Measurements from ENCODE around the gene TRPV4. TPM values are rescaled to one million over a fixed set of nuclear protein-coding genes. Genes with fewer than 3 reads are reported as not detected.

TRPV4 gene
- total and polyA plus RNA-seq, 9 of the 15 experiments (the other 6 are each of a cell fraction or from before 2014, with no cell fraction given): 0.13 TPM; not detected in 8

DNA sequence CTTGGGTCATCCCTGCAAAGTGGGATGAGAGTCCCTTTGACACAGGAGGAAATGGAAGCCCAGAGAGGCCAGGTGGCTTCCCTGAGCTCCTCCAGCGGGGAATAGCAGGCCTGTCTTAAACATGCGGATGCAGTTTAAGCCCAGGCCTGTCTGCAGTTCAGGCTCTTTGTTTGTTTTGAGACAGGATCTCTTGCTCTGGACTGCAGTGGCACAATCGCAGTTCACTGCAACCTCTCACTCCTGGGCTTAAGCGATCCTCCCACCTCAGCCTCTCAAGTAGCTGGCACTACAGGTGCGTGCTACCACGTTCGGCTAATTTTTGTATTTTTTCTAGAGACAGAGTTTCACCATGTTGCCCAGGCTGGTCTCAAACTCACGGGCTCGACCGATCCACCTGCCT, 3.5 kb downstream of the TRPV4 start:
- 2% methylated on average over 10 of the region's 10 CpGs for WGBS (ENCODE audit: insufficient coverage, low coverage, missing lambda C conversion rate)
- no peak overlapping the region for H3K9ac ChIP-seq (ENCODE audit: insufficient read depth in 1 of 2, low read depth in 2 of 2, low read length in 2 of 2)
- DNase-seq (ENCODE audit: extremely low read depth in 1 of 4, low spot score in 3 of 4) (no peak), ATAC-seq (peak; percentile 17; the same call in 1 of the 3 replicates), FAIRE-seq (no peak)
- H2AFZ ChIP-seq (ENCODE audit: low read depth, low read length): no peak overlapping the region
- CTCF ChIA-PET (ENCODE audit: low intra/inter-chr PET ratio): no interaction called here
- no peaks in the 10 kb centered on the region for H4K20me1 ChIP-seq (replicated peaks; ENCODE audit: control insufficient read depth, insufficient read depth, low read length)
- no peak overlapping the region for H3K4me2 ChIP-seq (ENCODE audit: insufficient read depth, low read length)
- intact Hi-C loops (cut with micrococcal nuclease): no loop called here
- TF ChIP-seq, protein P1, sequence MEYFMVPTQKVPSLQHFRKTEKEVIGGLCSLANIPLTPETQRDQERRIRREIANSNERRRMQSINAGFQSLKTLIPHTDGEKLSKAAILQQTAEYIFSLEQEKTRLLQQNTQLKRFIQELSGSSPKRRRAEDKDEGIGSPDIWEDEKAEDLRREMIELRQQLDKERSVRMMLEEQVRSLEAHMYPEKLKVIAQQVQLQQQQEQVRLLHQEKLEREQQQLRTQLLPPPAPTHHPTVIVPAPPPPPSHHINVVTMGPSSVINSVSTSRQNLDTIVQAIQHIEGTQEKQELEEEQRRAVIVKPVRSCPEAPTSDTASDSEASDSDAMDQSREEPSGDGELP (CRISPR knock-in tag; IDR thresholded peaks at IDR 0.05; ENCODE audit: borderline replicate concordance): no peak
- TF ChIP-seq ARID2 (IDR thresholded peaks at IDR 0.05): no peak
- TF ChIP-seq PURB (CRISPR knock-in tag; IDR thresholded peaks at IDR 0.05; ENCODE audit: low read depth): no peak
- TF ChIP-seq, protein P2, sequence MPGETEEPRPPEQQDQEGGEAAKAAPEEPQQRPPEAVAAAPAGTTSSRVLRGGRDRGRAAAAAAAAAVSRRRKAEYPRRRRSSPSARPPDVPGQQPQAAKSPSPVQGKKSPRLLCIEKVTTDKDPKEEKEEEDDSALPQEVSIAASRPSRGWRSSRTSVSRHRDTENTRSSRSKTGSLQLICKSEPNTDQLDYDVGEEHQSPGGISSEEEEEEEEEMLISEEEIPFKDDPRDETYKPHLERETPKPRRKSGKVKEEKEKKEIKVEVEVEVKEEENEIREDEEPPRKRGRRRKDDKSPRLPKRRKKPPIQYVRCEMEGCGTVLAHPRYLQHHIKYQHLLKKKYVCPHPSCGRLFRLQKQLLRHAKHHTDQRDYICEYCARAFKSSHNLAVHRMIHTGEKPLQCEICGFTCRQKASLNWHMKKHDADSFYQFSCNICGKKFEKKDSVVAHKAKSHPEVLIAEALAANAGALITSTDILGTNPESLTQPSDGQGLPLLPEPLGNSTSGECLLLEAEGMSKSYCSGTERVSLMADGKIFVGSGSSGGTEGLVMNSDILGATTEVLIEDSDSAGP (CRISPR knock-in tag; IDR thresholded peaks at IDR 0.05): no peak
- TF ChIP-seq MAFG (tag; conservative IDR thresholded peaks at IDR 0.05): no peak
- no peak for TF ChIP-seq TCF3 (CRISPR knock-in tag; IDR thresholded peaks at IDR 0.05)
- no peak for TF ChIP-seq HDAC1 (IDR thresholded peaks at IDR 0.05)
- TF ChIP-seq, protein P3, sequence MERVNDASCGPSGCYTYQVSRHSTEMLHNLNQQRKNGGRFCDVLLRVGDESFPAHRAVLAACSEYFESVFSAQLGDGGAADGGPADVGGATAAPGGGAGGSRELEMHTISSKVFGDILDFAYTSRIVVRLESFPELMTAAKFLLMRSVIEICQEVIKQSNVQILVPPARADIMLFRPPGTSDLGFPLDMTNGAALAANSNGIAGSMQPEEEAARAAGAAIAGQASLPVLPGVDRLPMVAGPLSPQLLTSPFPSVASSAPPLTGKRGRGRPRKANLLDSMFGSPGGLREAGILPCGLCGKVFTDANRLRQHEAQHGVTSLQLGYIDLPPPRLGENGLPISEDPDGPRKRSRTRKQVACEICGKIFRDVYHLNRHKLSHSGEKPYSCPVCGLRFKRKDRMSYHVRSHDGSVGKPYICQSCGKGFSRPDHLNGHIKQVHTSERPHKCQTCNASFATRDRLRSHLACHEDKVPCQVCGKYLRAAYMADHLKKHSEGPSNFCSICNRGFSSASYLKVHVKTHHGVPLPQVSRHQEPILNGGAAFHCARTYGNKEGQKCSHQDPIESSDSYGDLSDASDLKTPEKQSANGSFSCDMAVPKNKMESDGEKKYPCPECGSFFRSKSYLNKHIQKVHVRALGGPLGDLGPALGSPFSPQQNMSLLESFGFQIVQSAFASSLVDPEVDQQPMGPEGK (CRISPR knock-in tag; IDR thresholded peaks at IDR 0.05; ENCODE audit: borderline replicate concordance): no peak
- TF ChIP-seq, protein P4, sequence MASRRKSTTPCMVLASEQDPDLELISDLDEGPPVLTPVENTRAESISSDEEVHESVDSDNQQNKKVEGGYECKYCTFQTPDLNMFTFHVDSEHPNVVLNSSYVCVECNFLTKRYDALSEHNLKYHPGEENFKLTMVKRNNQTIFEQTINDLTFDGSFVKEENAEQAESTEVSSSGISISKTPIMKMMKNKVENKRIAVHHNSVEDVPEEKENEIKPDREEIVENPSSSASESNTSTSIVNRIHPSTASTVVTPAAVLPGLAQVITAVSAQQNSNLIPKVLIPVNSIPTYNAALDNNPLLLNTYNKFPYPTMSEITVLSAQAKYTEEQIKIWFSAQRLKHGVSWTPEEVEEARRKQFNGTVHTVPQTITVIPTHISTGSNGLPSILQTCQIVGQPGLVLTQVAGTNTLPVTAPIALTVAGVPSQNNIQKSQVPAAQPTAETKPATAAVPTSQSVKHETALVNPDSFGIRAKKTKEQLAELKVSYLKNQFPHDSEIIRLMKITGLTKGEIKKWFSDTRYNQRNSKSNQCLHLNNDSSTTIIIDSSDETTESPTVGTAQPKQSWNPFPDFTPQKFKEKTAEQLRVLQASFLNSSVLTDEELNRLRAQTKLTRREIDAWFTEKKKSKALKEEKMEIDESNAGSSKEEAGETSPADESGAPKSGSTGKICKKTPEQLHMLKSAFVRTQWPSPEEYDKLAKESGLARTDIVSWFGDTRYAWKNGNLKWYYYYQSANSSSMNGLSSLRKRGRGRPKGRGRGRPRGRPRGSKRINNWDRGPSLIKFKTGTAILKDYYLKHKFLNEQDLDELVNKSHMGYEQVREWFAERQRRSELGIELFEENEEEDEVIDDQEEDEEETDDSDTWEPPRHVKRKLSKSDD (conservative IDR thresholded peaks at IDR 0.05; ENCODE audit: low read length): no peak
- H3K27ac ChIP-seq (ENCODE audit: extremely low read depth, low read depth, low read length): no peak overlapping the region
- BruUV-seq (replicated peaks): no TSS peak
- H3K9me3 ChIP-seq (replicated peaks; ENCODE audit: control insufficient read depth, insufficient read depth, low read depth, low read length): no peaks in the 10 kb centered on the region
- POLR2A ChIA-PET: interaction anchor here (0.7 to 1.4 kb wide), 5 partner anchors 11 to 407 kb away, joined by 3 to 6 read pairs (median 4); partner anchors contain the start of gene TCHP
- H3K4me3 ChIP-seq: no peak overlapping the region
- in situ Hi-C loops (cut with MboI): no loop called here
- H3K27me3 ChIP-seq (ENCODE audit: control insufficient read depth in 2 of 2, insufficient read depth in 2 of 2, low read length in 2 of 2): peaks cover 24 to 63% of the 10 kb centered on the region in 2 experiments; a peak in 4 of 5 replicates
- peaks cover 0 to 8% of the 10 kb centered on the region in 2 experiments; a peak in 1 of 5 replicates for H3K4me1 ChIP-seq (replicated peaks in 1 of 2; ENCODE audit: control insufficient read depth in 2 of 2, insufficient read depth in 2 of 2, low read length in 2 of 2)
- no peaks in the 10 kb centered on the region for H3K9me1 ChIP-seq (ENCODE audit: control insufficient read depth, insufficient read depth, low read length)
- no peaks in the 10 kb centered on the region for H3K79me2 ChIP-seq (ENCODE audit: control insufficient read depth, insufficient read depth, low read length)
- H3K36me3 ChIP-seq (ENCODE audit: control insufficient read depth, insufficient read depth, low read length): no peaks in the 10 kb centered on the region
